ENCODE results near the gene ZNF691.
A peak's percentile ranks its signal among the peaks of the same experiment; 100 is the strongest.
"Not testable (repeated sequence)": the region's sequence is repeated elsewhere in the genome, so short reads cannot be mapped to it uniquely, and the experiment has no call there.

ZNF691 gene

GRCh38 chr1:42886800-42887199, 40.4 kb downstream of the ZNF691 start:
- intact Hi-C loops (cut with DNase I), result no loop called here
- DNase-seq, result no peak

- intact Hi-C loops (cut with DNase I), result no loop called here
- DNase-seq, result no peak
These were observed 41.0 kb downstream of the ZNF691 start for GRCh38 chr1:42887366-42887765.

GRCh38 chr1:42888013-42888633, 41.7 kb downstream of the ZNF691 start:
- intact Hi-C loops (cut with DNase I), result no loop called here
- DNase-seq, result no peak

GRCh38 chr1:42889264-42889663, 42.9 kb downstream of the ZNF691 start:
- DNase-seq, result no peak
- intact Hi-C loops (cut with DNase I), result no loop called here

- DNase-seq, result peak in 11 of 42 donors; percentile 2 to 62 (median 24)
- intact Hi-C loops (cut with DNase I), result no loop called here
These were observed 45.2 kb downstream of the ZNF691 start for GRCh38 chr1:42891465-42892138.

GRCh38 chr1:42899960-42900359, 53.5 kb downstream of the ZNF691 start:
- DNase-seq; intact Hi-C loops (cut with DNase I): not testable (repeated sequence)
